Loucy (cell line): ENCODE measurements around the gene FRMD4A.
"Not testable (repeated sequence)": the region's sequence is repeated elsewhere in the genome, so short reads cannot be mapped to it uniquely, and the experiment has no call there.

Source experiments
- H2AFZ ChIP-seq: fragments of 200-600 bp; sonication (generic); 2 replicates; pipeline ENCODE4 v1.6.0; 2016; ENCODE audit warnings: antibody characterized with exemption, mild to moderate bottlenecking, low read length, moderate library complexity
- H3F3A ChIP-seq: fragments of 200-600 bp; 2 replicates; pipeline ENCODE4 v1.6.0; 2016; ENCODE audit warnings: antibody characterized with exemption, low read depth, mild to moderate bottlenecking
- H3K27me3 ChIP-seq: fragments of 200-600 bp; sonication (generic); 2 replicates; pipeline ENCODE4 v1.6.1; 2014; ENCODE audit warnings: low read length, mild to moderate bottlenecking; ENCODE audit not compliant: insufficient read depth, poor library complexity, severe bottlenecking
- H3K36me3 ChIP-seq: fragments of 200-600 bp; sonication (generic); 2 replicates; pipeline ENCODE4 v1.6.1; 2016; ENCODE audit warnings: low read length; ENCODE audit not compliant: insufficient read depth
- H3K4me1 ChIP-seq: fragments of 200-600 bp; sonication (generic); 2 replicates; pipeline ENCODE4 v1.5.1; 2014; ENCODE audit warnings: low read length, mild to moderate bottlenecking; ENCODE audit not compliant: insufficient read depth, poor library complexity, severe bottlenecking
- H3K4me2 ChIP-seq: fragments of 200-600 bp; sonication (generic); 2 replicates; pipeline ENCODE4 v1.6.0; 2014; ENCODE audit warnings: antibody characterized with exemption, low read length, low read depth, mild to moderate bottlenecking; ENCODE audit not compliant: poor library complexity, severe bottlenecking
- H3K4me3 ChIP-seq: fragments of 200-600 bp; sonication (generic); 2 replicates; pipeline ENCODE4 v1.5.1; 2014; ENCODE audit warnings: low read length, mild to moderate bottlenecking, mixed read lengths; ENCODE audit not compliant: poor library complexity, severe bottlenecking
- H3K79me2 ChIP-seq: fragments of 200-600 bp; sonication (generic); 2 replicates; pipeline ENCODE4 v1.6.1; 2014; ENCODE audit warnings: low read length; ENCODE audit not compliant: insufficient read depth
- H3K9ac ChIP-seq: fragments of 200-600 bp; sonication (generic); 2 replicates; pipeline ENCODE4 v1.6.0; 2014; ENCODE audit warnings: mild to moderate bottlenecking, low read depth, low read length, moderate library complexity; ENCODE audit not compliant: poor library complexity, severe bottlenecking
- H3K9me2 ChIP-seq: fragments of 200-600 bp; sonication (generic); replicated peaks from 2 replicates; pipeline ENCODE4 v1.6.1; 2016; ENCODE audit warnings: low read depth, low read length, mixed read lengths
- H3K9me3 ChIP-seq: fragments of 200-600 bp; sonication (generic); 2 replicates; pipeline ENCODE4 v1.6.1; 2014; ENCODE audit warnings: mild to moderate bottlenecking, antibody characterized with exemption, low read length, low read depth; ENCODE audit not compliant: insufficient read depth
- H4K20me1 ChIP-seq: fragments of 200-600 bp; sonication (generic); 2 replicates; pipeline ENCODE4 v1.6.0; 2014; ENCODE audit warnings: antibody characterized with exemption, low read length, mild to moderate bottlenecking; ENCODE audit not compliant: insufficient read depth, poor library complexity, severe bottlenecking
- CTCF ChIP-seq: fragments of 200-600 bp; sonication (generic); conservative IDR thresholded peaks from 2 replicates; pipeline ENCODE4 v1.5.1; 2014; ENCODE audit warnings: mild to moderate bottlenecking, antibody characterized with exemption, low read length
- EZH2phosphoT487 ChIP-seq: fragments of 200-600 bp; IDR thresholded peaks from 2 replicates; pipeline ENCODE4 v1.6.1; 2018; ENCODE audit warnings: antibody characterized with exemption, mild to moderate bottlenecking, moderate library complexity, borderline replicate concordance

FRMD4A gene

GRCh38 chr10:14243221-14243620, 87.5 kb downstream of the FRMD4A start:
- TF ChIP-seq EZH2phosphoT487 (no peak), CTCF (no peak)
- H3K9ac ChIP-seq, result no peak overlapping the region
- no peak overlapping the region for H2AFZ ChIP-seq
- no peaks in the 10 kb centered on the region for H4K20me1 ChIP-seq
- no peaks in the 10 kb centered on the region for H3K36me3 ChIP-seq
- H3K27me3 ChIP-seq, result no peaks in the 10 kb centered on the region
- no peak overlapping the region for H3K4me3 ChIP-seq
- H3F3A ChIP-seq, result no peaks in the 10 kb centered on the region
- H3K4me1 ChIP-seq, result peaks cover 13% of the 10 kb centered on the region
- H3K9me2 ChIP-seq, result no peaks in the 10 kb centered on the region
- no peaks in the 10 kb centered on the region for H3K9me3 ChIP-seq
- H3K79me2 ChIP-seq, result no peaks in the 10 kb centered on the region
- H3K4me2 ChIP-seq, result no peak overlapping the region

GRCh38 chr10:14241196-14241595, 89.5 kb downstream of the FRMD4A start:
- Histone ChIP-seq H3F3A (no peaks in the 10 kb centered on the region), H3K27me3 (no peaks in the 10 kb centered on the region), H3K4me3 (no peak overlapping the region), H3K36me3 (no peaks in the 10 kb centered on the region), H3K79me2 (no peaks in the 10 kb centered on the region), H2AFZ (no peak overlapping the region), H3K9ac (no peak overlapping the region), H3K9me2 (no peaks in the 10 kb centered on the region), H3K9me3 (no peaks in the 10 kb centered on the region), H3K4me1 (peaks cover 13% of the 10 kb centered on the region), H3K4me2 (no peak overlapping the region), H4K20me1 (no peaks in the 10 kb centered on the region)
- TF ChIP-seq CTCF, result no peak
- no peak for TF ChIP-seq EZH2phosphoT487

GRCh38 chr10:14240253-14241189, 90.2 kb downstream of the FRMD4A start:
- H3K9ac ChIP-seq, result no peak overlapping the region
- no peaks in the 10 kb centered on the region for H3F3A ChIP-seq
- no peaks in the 10 kb centered on the region for H3K36me3 ChIP-seq
- H3K27me3 ChIP-seq, result no peaks in the 10 kb centered on the region
- H3K4me1 ChIP-seq, result peaks cover 13% of the 10 kb centered on the region
- no peak overlapping the region for H3K4me2 ChIP-seq
- H3K9me2 ChIP-seq, result no peaks in the 10 kb centered on the region
- H4K20me1 ChIP-seq, result no peaks in the 10 kb centered on the region
- H3K4me3 ChIP-seq, result no peak overlapping the region
- TF ChIP-seq EZH2phosphoT487 (no peak), CTCF (peak; percentile 57)
- H3K9me3 ChIP-seq, result no peaks in the 10 kb centered on the region
- H3K79me2 ChIP-seq, result no peaks in the 10 kb centered on the region
- no peak overlapping the region for H2AFZ ChIP-seq

GRCh38 chr10:14238659-14239058, 92.1 kb downstream of the FRMD4A start:
- H3K9me3 ChIP-seq, H3K27me3 ChIP-seq: not testable (repeated sequence)

More at GRCh38 chr10:14238659-14239058, 92.1 kb downstream of the FRMD4A start:
- H4K20me1 ChIP-seq, H3K4me2 ChIP-seq, H3K4me1 ChIP-seq, H3K36me3 ChIP-seq, H3K79me2 ChIP-seq, H2AFZ ChIP-seq, H3K4me3 ChIP-seq, H3F3A ChIP-seq, H3K9me2 ChIP-seq, H3K9ac ChIP-seq: not testable (repeated sequence)
